ENCODE data around the gene DDI2.

DDI2 gene

DNA sequence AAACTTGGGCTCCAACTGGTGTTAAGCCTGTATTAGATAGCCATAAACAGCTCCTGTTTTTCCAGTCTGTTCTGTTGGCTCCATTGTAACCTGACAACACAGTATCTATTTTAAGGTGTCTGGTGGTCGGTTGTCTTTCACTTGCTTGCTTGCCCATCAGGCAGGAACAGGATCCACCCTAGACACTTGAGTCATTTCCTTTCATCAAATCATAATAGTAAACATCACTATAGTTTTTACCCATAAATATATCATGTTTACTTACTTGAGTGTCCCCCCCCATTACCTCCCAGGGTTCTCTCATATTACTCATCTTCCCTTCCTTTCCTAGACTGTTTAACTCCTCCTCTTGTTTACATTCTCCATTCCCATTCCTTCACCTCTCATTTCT, 2.9 kb downstream of the DDI2 start:
- H3K27ac Mint-ChIP-seq, result no peak overlapping the region
- peaks cover 5% of the 10 kb centered on the region for H3K36me3 Mint-ChIP-seq
- DNase-seq (ENCODE audit: low spot score in 2 of 2) (no peak), ATAC-seq (ENCODE audit: low read depth) (no peak)
- H3K27me3 Mint-ChIP-seq, result no peaks in the 10 kb centered on the region
- no peaks in the 10 kb centered on the region for H3K9me3 Mint-ChIP-seq
- H3K4me3 Mint-ChIP-seq, result peak overlapping the region; percentile 10
- H3K4me1 Mint-ChIP-seq, result peaks cover 38% of the 10 kb centered on the region

GRCh38 chr1:15620902-15621682, 3.8 kb downstream of the DDI2 start:
- peaks cover 5% of the 10 kb centered on the region for H3K36me3 Mint-ChIP-seq
- DNase-seq (ENCODE audit: low spot score in 2 of 2) (no peak), ATAC-seq (ENCODE audit: low read depth) (no peak)
- H3K4me1 Mint-ChIP-seq, result peaks cover 41% of the 10 kb centered on the region
- no peaks in the 10 kb centered on the region for H3K9me3 Mint-ChIP-seq
- peak overlapping the region; percentile 28 for H3K27ac Mint-ChIP-seq
- H3K4me3 Mint-ChIP-seq, result no peak overlapping the region
- no peaks in the 10 kb centered on the region for H3K27me3 Mint-ChIP-seq

GRCh38 chr1:15621975-15622374, 4.7 kb downstream of the DDI2 start:
- no peak overlapping the region for H3K4me3 Mint-ChIP-seq
- no peak overlapping the region for H3K27ac Mint-ChIP-seq
- peaks cover 9% of the 10 kb centered on the region for H3K36me3 Mint-ChIP-seq
- H3K4me1 Mint-ChIP-seq, result peaks cover 42% of the 10 kb centered on the region
- H3K27me3 Mint-ChIP-seq, result no peaks in the 10 kb centered on the region
- H3K9me3 Mint-ChIP-seq, result no peaks in the 10 kb centered on the region
- ATAC-seq (ENCODE audit: low read depth) (no peak), DNase-seq (ENCODE audit: low spot score in 2 of 2) (no peak)

GRCh38 chr1:15622712-15623373, 5.6 kb downstream of the DDI2 start:
- Mint-ChIP-seq H3K36me3 (peaks cover 10% of the 10 kb centered on the region), H3K27ac (peak overlapping the region; percentile 2), H3K4me3 (no peak overlapping the region), H3K27me3 (no peaks in the 10 kb centered on the region), H3K4me1 (peaks cover 47% of the 10 kb centered on the region), H3K9me3 (no peaks in the 10 kb centered on the region)
- DNase-seq (ENCODE audit: low spot score in 2 of 2) (no peak), ATAC-seq (ENCODE audit: low read depth) (no peak)

- Mint-ChIP-seq H3K4me1 (peaks cover 44% of the 10 kb centered on the region), H3K9me3 (no peaks in the 10 kb centered on the region), H3K27me3 (no peaks in the 10 kb centered on the region), H3K4me3 (no peak overlapping the region), H3K36me3 (peaks cover 12% of the 10 kb centered on the region), H3K27ac (no peak overlapping the region)
- DNase-seq (ENCODE audit: low spot score in 2 of 2) (no peak), ATAC-seq (ENCODE audit: low read depth) (no peak)
Measured at GRCh38 chr1:15623435-15623834, 6.2 kb downstream of the DDI2 start.

DNA sequence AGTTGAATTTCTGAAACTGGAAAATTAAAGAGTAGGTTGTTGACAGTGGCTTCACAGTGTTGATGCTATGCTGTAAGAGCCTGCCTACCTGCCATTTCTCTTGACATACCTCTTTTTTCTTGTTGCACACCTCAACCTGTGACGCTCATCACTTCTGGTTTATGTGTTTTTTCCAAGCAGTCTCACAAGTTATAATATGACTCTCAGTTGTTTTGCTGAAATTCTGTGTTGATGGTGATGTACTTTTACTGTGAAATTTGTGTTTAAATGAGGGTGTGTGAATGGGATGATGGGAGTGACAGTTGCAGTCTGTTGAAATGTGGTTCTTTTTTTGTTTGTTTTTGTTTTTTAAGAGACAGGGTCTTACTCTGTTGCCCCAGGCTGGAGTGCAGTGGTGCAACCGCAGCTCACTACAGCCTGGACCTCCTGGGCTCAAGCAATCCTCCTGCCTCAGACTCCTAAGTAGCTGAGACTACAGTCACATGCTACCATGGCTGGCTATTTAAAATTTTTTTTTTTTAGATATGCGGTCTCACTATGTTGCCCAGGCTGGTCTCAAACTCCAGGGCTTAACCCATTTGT, 7.0 kb downstream of the DDI2 start:
- H3K4me3 Mint-ChIP-seq, result no peak overlapping the region
- peaks cover 39% of the 10 kb centered on the region for H3K4me1 Mint-ChIP-seq
- no peaks in the 10 kb centered on the region for H3K9me3 Mint-ChIP-seq
- no peaks in the 10 kb centered on the region for H3K27me3 Mint-ChIP-seq
- H3K27ac Mint-ChIP-seq, result no peak overlapping the region
- DNase-seq (ENCODE audit: low spot score in 2 of 2) (no peak), ATAC-seq (ENCODE audit: low read depth) (no peak)
- H3K36me3 Mint-ChIP-seq, result peaks cover 13% of the 10 kb centered on the region

DNA sequence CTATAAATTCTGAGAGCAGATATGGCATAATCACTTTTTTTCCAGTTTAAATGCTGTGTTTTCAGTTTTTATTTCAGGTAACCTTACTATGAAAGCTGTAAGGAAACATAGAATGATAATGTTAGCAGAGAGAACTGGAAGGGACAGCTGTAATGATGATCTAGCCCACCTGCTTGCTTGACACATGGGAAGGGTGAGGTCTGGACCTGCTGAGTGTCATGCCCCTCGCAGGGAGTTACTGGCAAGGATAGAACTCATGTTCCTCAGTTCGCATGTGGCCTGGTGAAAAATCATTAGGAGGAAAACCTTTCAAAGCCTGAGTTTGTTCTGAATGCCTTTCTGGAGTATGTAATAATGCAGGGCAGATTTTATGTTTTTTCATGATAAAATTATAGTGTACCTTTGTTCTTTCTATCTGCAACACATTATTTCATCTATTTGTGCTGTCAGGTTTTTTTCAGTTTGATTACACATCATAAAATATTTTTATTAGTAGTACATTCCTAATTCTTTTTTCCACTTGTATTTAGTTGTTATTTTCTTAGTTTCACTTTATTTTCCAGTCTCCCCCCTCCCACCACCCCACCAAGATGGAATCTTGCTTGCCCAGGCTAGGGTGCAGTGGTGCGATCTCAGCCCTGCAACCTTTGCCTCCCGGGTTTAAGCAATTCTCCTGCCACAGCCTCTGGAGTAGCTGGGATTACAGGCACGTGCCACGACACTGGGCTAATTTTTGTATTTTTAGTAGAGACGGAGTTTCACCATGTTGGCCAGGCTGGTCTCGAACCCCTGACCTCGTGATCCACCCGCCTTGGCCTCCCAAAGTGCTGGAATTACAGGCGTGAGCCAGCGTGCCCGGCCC, 8.0 kb downstream of the DDI2 start:
- no peaks in the 10 kb centered on the region for H3K27me3 Mint-ChIP-seq
- DNase-seq (ENCODE audit: low spot score in 2 of 2) (no peak), ATAC-seq (ENCODE audit: low read depth) (no peak)
- no peaks in the 10 kb centered on the region for H3K9me3 Mint-ChIP-seq
- peaks cover 37% of the 10 kb centered on the region for H3K4me1 Mint-ChIP-seq
- H3K27ac Mint-ChIP-seq, result peak overlapping the region; percentile 77
- H3K4me3 Mint-ChIP-seq, result no peak overlapping the region
- peaks cover 17% of the 10 kb centered on the region for H3K36me3 Mint-ChIP-seq

- DNase-seq (ENCODE audit: low spot score in 2 of 2) (no peak), ATAC-seq (ENCODE audit: low read depth) (no peak)
- H3K9me3 Mint-ChIP-seq, result no peaks in the 10 kb centered on the region
- H3K36me3 Mint-ChIP-seq, result peaks cover 19% of the 10 kb centered on the region
- H3K27ac Mint-ChIP-seq, result peak overlapping the region; percentile 77
- no peak overlapping the region for H3K4me3 Mint-ChIP-seq
- H3K27me3 Mint-ChIP-seq, result no peaks in the 10 kb centered on the region
- H3K4me1 Mint-ChIP-seq, result peaks cover 28% of the 10 kb centered on the region
Measured at GRCh38 chr1:15626269-15626950, 9.2 kb downstream of the DDI2 start.

- Mint-ChIP-seq H3K4me1 (peaks cover 23% of the 10 kb centered on the region), H3K36me3 (peaks cover 22% of the 10 kb centered on the region), H3K9me3 (no peaks in the 10 kb centered on the region), H3K4me3 (no peak overlapping the region), H3K27me3 (no peaks in the 10 kb centered on the region), H3K27ac (peak overlapping the region; percentile 77)
- DNase-seq (ENCODE audit: low spot score in 2 of 2) (no peak), ATAC-seq (ENCODE audit: low read depth) (peak; percentile 43)
Measured at GRCh38 chr1:15627343-15627988, 10.2 kb downstream of the DDI2 start.

DNA sequence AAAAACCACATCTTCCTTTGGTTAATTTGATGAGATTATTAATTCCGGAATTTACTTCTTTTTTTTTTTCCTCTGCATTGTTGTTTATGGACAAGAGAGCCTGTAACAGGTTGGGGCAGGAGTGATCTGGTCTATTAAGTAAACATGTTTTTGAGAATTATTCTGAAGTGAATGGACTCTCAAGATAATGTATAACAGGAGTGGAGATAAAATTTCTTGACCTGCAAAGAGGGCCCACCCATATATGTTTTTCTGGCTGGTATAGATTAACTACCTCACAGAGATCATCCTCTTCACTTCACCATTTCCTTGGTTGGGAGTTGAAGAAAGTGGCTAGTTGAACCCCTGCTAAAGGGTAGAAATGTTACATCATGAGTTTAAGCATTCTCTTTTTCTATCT, 10.7 kb downstream of the DDI2 start:
- no peak for ATAC-seq (ENCODE audit: low read depth)
- H3K27ac Mint-ChIP-seq, result peak overlapping the region; percentile 77
- H3K4me1 Mint-ChIP-seq, result peaks cover 18% of the 10 kb centered on the region
- peaks cover 19% of the 10 kb centered on the region for H3K36me3 Mint-ChIP-seq
- H3K9me3 Mint-ChIP-seq, result no peaks in the 10 kb centered on the region
- no peaks in the 10 kb centered on the region for H3K27me3 Mint-ChIP-seq
- no peak for DNase-seq (ENCODE audit: low spot score in 2 of 2)
- no peak overlapping the region for H3K4me3 Mint-ChIP-seq

- DNase-seq (ENCODE audit: low spot score in 2 of 2) (no peak), ATAC-seq (ENCODE audit: low read depth) (no peak)
- H3K27me3 Mint-ChIP-seq, result no peaks in the 10 kb centered on the region
- H3K9me3 Mint-ChIP-seq, result no peaks in the 10 kb centered on the region
- no peaks in the 10 kb centered on the region for H3K4me1 Mint-ChIP-seq
- no peak overlapping the region for H3K4me3 Mint-ChIP-seq
- peaks cover 33% of the 10 kb centered on the region for H3K36me3 Mint-ChIP-seq
- H3K27ac Mint-ChIP-seq, result no peak overlapping the region
Measured at GRCh38 chr1:15633756-15634420, 16.6 kb downstream of the DDI2 start.

- H3K4me3 Mint-ChIP-seq, result no peak overlapping the region
- H3K9me3 Mint-ChIP-seq, result no peaks in the 10 kb centered on the region
- peaks cover 35% of the 10 kb centered on the region for H3K36me3 Mint-ChIP-seq
- no peak for ATAC-seq (ENCODE audit: low read depth)
- H3K4me1 Mint-ChIP-seq, result peaks cover 3% of the 10 kb centered on the region
- no peak for DNase-seq (ENCODE audit: low spot score in 2 of 2)
- H3K27me3 Mint-ChIP-seq, result no peaks in the 10 kb centered on the region
- H3K27ac Mint-ChIP-seq, result no peak overlapping the region
Measured at GRCh38 chr1:15636436-15636835, 19.2 kb downstream of the DDI2 start.

- H3K36me3 Mint-ChIP-seq, result peaks cover 34% of the 10 kb centered on the region
- no peak overlapping the region for H3K27ac Mint-ChIP-seq
- ATAC-seq (ENCODE audit: low read depth) (no peak), DNase-seq (ENCODE audit: low spot score in 2 of 2) (no peak)
- no peaks in the 10 kb centered on the region for H3K27me3 Mint-ChIP-seq
- peaks cover 3% of the 10 kb centered on the region for H3K4me1 Mint-ChIP-seq
- H3K9me3 Mint-ChIP-seq, result no peaks in the 10 kb centered on the region
- no peak overlapping the region for H3K4me3 Mint-ChIP-seq
Measured at GRCh38 chr1:15637826-15638225, 20.6 kb downstream of the DDI2 start.
